HS-27A (cell line): Measurements from ENCODE around the gene MBOAT1.

Experiments
- DNase-seq: peaks from one replicate; pipeline ENCODE4 v3.0.0-alpha.2; 2012; ENCODE audit warnings: low read depth, missing footprints

MBOAT1 gene

DNA sequence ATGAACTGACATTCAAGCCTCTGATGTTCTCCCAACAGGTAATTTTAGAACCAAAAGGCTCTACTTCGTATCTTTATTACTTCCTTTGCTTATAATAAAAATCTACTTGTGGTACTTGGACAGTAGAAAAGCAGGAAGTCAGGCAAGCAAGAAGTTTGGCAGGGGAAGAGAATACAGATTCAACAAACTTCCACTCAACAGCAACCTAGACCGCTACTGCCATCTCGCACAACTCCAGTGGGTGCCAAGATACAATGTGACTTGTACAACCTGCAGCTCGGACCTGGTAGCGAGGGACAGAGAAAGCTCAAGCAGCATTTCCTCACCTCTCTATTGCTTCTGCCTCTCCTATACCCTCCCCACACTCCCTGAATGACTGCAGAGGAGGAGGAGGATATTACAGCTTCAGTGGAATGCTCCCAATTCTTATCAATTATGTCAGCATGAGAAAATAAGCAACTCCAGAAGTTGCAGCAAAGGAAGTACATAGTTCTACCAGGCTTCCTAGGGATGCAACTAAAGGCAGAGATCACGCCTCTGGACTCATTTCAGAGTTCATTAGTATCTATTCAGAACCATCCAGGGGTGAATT, 76.5 kb downstream of the MBOAT1 start:
- no peak for DNase-seq

DNA sequence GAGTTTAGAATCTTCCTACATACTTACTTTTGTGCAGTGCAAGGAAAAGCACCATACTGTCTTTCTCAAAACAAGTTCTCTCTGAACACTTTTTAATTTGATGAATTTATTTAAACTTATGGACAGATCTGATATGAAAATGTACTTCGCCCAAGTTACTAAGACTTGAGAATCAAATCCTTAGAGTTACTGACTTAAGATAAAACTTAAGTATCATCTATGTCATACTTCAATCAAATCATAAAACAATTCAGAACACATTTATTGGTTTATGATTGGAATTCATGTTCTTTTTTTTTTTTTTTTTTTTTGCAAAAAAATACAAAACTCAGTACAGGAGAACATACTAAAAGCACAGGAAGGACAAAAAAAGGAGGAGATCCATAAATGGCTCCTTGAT, 77.7 kb downstream of the MBOAT1 start:
- no peak for DNase-seq

DNA sequence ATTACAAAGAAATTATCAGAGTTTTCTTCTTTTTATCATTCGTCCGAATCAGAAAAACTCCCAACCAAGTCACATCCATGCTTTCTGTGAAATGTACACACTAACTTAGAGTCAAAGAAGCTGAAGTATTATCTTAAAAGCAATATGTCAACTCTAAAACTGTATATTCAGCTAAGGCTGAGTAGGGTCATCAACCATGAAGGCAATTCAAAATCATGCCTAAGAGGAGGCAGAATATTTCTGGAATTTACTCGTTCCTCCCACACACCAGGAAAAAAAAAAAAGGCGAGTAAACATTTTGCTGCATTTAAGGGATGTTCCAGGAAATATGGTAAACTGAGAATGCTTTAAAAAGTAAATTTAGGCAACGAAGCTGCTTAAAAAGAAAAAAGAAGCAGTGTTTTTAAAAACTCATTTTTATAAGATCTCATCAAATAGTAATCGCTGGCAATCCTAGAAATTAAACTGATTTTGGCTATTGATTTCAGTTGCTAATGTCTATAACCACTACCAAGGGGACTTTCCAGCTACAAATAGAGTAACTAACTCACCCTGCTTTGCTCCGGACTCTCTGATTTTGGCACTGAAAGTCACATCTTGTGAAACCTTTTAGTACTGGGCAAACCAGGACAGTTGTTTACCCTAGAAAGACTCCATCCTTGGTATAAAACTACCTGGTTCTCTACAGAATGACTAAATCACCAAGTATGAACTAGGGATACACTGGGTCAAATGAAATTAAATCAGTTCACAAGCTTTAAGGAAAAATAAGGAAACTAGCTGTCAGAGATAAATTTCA, 82.8 kb downstream of the MBOAT1 start:
- DNase-seq, result no peak

DNA sequence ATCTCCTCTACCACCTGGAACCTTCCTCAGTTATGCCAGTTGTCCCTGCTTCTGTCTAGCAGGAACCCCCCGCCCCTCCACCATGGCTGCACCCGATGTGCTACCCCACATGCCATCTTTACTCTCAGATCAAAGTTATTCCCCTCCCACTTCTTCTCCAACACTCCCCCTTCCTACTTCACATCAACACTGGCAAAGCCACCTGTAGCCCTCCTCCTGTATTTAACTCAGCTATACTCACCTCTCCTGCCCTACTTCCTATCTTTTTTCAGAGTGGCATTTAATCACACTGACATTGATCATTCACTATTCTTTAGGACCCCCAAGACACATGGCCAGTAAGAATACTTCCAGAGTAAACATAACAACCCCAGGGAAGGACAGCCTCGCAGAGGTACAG, 84.3 kb downstream of the MBOAT1 start:
- DNase-seq, result no peak

DNA sequence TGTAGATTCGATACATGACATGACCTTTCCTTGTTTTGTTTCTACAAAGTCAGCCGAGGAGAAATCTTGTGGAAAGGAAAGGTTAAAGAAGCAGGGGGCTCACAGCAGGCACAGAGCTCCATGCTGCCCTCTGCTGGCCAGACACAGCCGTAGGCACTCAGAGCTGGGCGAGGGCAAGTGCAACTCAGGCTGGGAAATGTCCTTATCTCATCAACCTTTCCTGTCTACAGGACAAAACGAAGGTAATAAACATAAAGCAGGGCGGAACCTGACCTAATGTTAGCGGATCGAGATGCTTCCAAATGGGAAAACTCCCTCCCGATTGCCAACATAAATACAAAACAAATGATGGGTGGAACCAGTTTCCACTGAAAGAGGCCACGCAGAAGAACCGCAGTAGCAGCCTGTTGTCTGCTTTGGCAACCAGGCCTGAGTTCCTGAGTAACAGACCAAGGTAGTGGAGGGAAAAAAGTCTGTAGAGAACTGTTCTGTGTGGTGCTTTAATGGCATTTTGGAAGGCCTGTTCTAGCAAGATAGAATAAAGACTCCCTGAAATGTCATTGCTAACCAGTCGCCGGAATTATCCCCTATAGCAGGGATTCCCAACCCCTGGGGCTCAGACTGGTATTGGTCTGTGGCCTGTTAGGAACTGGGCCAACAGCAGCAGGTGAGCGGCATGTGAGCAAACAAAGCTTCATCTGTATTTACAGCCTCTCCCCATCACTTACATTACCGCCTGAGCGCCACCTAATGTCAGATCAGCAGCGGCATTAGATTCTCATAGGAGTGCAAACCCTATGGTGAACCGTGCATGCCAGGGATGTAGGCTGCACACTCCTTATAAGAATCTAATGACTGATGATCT, 85.2 kb downstream of the MBOAT1 start:
- peak; percentile 9 for DNase-seq

DNA sequence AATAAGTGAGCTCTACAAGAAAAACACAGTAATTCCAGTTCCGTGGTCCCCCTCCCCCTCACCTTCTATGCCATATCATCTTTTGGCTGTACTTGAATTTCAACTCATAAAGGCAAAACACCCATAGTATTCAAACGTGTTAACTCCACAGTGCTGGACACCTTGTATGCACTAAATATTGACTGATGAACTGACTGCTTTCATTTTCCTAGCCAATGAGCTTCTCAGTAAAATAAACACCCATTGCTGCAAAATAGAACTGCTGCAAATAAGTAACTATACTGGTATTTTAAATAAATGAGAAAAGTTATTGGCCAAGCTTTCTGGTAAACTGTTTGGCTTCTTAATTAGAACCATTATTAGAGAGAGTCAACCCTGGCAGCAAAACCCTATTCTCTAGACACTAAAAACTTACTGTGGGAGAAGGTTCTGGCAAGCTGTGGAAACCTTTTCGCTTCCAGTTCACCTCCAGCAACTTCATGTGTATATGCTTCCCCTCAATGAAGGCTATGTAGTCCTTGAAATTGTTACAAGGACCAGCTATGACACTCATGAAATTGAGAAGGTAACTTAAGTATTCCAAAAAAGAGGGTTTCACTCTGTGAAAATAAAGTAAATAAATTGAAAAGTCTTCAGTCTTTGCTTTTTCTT, 86.0 kb downstream of the MBOAT1 start:
- DNase-seq, result no peak

DNA sequence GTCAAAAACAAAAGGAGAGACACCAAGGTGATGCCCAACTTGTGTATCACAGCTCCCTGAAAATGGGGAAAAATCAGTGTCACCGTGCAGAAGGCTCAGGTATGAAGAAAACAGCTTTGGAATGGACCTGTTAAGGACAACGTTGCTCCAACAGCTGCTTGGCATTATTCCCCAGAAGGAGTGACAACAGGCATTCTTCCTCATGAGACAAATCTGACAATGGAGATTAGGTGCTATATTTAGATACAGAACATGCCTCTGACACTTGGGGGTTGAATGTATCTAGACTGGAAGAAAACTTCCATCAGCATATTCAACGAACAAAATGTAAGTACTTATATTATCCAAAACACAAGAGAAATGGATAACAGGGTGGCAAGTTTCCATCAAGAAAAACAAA, 87.7 kb downstream of the MBOAT1 start:
- DNase-seq, result no peak

DNA sequence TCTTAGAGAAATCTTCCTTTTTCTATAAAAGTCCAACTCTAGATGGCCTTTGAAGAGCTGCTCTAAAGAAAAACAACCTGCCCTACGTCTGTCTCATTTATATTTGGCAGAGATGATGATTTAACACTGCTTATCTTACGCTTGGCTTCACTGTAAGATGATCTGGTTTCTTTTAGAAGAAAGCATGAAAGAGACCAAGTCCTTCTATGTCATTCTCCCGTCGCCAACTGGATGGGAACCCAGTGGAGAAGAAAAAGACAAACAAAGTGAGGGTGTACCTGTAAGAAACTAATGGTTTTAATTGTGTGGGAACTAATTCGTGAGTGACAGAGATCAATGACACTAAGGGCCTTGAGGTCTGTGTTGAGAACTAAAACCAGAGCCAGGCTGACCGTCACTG, 92.8 kb downstream of the MBOAT1 start:
- no peak for DNase-seq

DNA sequence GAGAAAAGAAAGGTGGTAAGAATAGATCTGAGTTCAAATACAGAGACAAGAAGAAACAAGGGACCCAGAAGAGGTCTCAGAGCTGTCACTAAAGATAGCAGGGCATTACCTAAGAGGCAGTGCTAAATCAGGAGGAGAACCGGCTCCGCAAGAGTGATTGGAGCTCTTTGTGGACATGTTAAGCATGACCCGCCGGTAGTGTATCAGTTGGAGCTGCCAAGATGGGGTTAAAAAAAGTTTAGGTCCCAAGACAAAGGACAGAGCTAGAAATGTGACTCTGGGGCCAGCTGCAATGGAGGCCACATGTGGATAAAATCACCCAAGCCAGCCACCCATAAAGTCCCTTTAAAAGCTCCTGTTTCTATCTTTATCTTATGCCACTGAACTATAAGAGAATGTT, 93.4 kb downstream of the MBOAT1 start:
- DNase-seq, result no peak

DNA sequence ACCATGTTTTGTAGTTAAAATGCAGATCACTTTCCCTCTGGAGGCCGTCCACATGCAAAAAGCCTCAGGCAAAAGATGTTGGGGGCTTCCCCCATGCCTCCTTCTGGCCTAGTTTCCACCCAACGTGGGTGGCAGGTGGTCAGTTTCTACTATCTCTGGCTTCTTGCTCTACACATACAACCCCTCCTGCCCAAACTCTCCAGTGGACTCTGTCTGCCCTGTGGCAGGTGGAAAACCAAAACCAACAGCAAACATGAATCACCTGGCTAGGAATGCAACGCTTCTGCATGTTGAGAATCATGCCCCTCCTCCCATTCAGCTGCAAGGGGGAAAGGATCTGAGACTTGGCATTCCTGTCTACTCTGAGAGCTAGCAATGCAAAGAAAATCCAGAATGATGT, 94.8 kb downstream of the MBOAT1 start:
- DNase-seq, result no peak

DNA sequence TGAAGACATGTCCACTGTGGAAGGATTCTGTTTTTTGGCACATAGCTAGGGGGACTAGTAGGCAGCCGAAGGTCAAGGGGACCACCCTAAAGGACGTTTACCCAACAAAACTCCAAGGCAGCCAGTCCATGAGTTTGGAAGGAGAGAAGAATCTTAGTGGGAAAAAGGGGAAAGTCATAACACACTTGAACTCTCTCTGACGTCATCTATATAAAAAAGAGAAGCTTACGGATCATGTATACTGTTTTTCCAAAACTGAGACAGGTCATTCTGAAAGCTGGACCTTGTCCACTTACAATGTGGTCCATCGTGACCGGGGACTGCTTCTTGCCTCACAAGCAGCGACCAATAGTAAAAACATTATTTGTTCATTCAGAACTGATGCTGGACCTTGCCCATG, 95.5 kb downstream of the MBOAT1 start:
- no peak for DNase-seq

DNA sequence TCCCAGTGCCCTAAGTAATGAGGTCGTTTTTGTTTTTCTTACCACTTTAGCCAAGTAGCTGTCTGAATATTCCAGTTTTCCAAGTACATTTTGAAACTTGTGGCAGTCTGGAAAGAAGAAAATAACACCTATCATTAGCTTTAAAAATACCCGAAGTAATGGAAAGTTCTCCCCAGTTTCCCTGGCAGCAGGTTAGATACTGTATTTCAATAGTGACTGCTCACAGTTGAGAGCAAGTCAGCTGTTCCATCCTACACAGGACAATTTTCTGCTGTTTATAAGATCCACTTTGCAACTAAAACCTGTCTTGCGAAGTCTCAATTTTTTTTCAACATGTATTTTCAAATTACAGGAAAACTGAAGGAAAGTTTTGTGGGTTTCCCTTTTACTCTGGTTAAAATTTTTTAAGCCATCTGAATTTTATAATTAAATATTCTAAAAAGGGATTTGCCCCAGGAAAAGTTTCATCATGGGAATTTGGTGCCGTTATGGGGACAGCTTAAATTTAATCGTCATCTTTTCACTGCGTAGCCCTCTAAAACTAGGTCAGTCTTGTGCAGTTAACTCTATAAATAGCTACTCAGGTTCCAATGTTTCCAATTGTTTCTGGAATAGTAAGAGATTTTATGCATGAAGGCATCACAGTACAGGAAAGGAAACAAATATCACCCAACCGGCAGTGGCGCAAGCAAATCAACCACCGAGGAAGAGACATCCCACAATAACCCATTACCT, 96.9 kb downstream of the MBOAT1 start:
- no peak for DNase-seq

DNA sequence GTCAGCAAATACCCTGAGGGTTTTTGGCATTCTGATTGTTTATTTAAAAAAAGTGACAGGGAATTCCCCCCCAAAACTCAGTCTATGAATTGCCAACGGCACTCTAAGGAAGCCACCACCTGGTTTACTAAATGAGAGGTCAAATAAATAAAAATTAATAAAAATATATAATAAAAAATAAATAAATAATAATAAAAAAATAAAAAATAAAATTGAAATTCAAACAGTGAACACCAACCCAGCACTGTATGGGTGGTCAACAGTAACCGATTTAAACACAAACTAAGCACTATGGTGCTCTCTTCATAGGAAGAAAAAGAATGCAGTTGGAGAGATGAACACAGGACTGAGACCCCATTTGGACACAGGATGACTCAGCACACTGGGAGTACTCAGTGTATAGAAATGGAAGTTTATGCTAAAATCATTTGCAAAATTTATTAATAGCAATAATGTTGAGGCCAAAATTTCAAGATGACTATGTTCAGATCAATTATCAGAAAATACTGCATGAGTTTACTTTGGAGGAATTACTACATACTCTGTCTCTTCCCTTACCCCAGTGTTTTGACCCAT, 98.5 kb downstream of the MBOAT1 start:
- DNase-seq, result no peak

DNA sequence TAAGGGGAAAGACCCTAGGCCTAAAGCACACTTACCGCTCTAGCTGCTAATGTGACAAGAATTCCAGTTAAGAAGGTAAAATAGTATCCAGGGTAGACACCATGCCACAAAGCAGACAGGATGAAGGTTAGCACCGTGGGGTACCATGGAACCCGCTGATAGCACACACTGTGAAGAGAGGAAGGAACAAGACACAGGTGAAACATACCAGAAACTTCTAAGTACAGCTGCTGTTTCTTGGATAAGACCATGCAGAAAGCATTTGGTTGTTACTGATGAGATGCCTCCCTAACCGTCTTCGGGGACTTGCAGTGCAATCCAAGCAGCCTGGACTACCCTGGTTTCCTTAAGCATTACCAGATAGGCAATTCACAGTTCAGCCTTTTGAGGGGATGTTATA, 99.4 kb downstream of the MBOAT1 start:
- DNase-seq, result no peak

DNA sequence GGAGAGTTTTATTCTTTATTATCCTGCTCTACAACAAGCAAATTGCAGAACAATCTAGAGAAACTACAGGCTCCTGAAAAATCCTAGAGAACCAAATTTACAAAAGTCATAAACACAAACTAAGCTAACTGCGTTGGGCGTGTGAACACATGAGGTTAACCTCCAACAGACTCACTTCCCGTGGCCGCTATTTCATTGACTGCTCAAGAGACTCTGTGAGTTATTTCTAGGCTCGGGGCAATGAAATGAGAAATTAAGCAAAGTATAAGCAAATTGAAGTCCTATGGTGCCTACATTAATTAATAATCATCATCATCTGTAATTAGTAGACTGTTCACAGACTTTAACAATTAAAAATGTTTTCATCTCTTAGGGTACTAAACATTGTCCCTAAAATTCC, 100.0 kb downstream of the MBOAT1 start:
- no peak for DNase-seq

DNA sequence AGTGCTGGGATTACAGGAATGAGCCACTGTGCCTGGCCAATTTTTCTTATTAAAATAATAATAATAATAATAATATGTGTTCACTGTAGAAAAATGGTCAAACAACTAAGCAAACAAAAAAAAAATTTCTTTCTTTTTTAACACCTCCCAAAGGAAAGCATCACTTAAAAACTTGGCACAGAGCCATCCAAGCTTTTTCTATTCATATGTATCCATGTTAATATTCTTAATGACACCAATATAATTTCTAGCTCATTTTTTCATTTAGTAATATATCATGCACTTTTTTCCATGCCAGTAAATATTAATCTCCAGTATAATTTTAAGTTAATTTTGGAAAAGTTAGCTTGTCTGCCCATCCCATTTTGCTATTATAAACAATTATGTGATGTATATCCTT, 101.8 kb downstream of the MBOAT1 start:
- no peak for DNase-seq

DNA sequence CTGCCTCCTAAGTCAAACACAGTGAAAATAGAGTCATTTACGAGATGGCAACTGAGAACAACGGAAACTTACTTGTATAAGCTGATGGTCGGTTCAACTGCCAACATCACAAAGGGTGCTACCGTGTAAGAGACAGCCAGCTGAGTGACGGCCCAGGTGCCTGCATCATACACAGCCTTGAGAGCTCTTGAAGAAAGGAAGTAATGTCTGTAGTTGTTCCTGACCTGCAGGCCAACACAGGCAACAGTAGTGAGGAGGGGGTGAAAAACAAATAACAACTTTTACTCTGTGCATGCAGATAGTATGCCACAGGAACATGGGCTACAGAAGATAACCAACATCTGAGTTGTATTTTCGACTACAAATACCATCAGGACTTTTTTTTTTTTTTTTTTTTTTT, 102.7 kb downstream of the MBOAT1 start:
- DNase-seq, result no peak

DNA sequence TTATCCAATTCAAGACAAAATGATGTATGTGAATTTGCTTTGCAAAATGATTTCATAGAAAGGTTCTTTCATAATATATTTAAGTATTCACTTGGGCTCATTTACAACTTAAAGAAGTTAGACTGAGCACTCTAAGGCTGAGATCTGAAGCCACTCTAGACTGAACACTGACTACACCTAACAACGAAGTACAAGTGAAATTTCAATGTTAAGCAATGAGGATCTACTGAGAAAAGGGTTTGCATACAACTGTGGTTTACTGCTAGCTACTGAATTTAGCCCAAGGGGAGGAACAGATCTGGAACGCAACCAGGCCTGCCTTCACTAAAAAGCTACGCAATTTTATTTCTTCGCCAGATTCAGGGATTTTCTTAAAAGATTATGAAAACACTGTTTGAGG, 106.4 kb downstream of the MBOAT1 start:
- DNase-seq, result no peak

DNA sequence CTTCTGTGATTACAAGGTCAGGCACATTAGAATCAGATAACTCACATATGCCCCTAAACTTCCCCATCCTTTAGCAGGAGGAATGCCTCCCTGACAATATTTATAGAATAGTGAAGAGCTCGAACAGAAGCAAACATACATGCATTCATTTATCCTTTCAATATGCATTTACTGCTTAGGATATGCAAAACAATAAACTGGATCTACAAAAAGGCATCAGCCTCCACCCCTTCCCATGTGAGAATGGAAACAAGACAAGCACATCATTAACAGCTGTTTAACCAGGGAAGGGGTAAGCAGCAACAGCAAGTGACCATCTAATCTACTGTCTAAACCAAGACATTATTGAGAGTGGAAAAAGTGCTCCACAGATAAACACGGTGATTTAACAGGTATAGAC, 107.6 kb downstream of the MBOAT1 start:
- DNase-seq, result no peak

DNA sequence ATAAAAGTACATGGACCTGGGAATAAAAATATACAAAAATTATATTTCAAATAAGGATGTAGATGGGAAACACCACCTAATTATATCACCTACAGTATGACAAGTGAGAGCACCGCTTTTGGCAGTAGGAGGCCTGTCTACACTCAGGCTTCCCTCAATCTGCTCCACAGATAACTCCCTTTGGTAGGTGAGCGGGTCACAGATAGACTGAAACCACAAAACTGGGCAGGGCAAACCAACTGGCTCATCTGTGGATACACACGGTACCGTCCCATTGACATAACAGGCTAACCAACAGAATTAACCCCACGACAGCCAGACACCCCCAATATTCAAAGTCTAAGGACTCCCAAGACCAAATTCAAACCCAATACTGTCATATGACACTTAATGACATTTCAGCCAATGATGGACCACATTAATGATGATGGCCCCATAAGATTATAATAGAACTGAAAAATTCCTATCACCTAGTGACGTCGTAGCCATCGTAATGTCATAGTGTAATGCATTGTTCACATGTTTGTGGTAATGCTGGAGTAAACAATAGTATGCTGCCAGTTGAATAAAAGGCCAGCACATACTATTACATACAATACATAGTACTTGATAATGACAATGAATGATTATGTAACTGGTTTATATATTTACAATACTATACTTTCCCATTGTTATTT, 109.7 kb downstream of the MBOAT1 start:
- no peak for DNase-seq

DNA sequence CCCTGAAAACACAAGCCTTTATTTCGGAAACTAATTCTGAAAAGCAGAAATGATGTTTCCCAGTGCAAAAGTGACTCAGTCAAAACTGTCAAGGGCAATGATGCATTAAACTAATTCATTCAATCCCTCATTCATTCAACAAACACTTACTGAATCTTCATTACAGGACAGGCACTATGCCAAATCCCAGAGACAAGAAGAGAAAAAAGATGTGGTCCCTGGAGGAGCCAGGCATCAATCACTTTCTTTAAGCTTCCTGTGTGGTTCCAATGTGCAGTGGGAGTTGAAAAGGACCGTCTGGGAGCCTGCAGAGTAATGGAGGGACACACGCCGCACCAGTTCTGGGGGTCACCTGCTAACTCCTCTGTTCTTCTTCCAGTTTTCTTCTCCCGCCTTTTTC, 113.1 kb downstream of the MBOAT1 start:
- DNase-seq, result no peak
